HG02678 (cell line): ENCODE data around the gene PHF21B.

Source experiments
- ATAC-seq: cut with Tn5 transposase; IDR thresholded peaks from one replicate; pipeline ENCODE4 v1.9.1; 2021; ENCODE audit warnings: mild to moderate bottlenecking, moderate library complexity; ENCODE audit not compliant: unreplicated experiment

PHF21B gene

GRCh38 chr22:44990810-44991209 is 19.0 kb downstream of the PHF21B start:
- ATAC-seq: no peak

DNA sequence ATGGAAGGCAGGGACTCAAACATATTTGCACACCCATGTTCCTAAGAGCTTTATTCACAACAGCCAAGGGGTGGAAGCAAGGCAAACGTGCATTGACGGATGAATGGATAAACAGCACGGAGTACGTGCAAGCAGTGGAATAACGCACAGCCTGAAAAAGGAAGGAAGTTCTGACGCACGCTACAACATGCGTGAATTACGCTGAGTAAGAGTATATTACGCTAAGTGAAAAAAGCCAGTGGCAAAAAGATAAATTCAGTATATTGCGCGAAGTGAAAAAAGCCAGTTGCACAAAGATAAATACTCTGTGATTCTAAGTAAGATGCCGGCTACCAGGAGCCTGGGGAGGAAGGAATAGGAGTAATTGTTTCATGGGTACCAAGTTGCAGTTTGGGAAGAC is 19.5 kb downstream of the PHF21B start:
- no peak for ATAC-seq

GRCh38 chr22:44988671-44989070 is 21.1 kb downstream of the PHF21B start:
- no peak for ATAC-seq

- ATAC-seq: no peak
These were observed 22.9 kb downstream of the PHF21B start for GRCh38 chr22:44986926-44987325.

DNA sequence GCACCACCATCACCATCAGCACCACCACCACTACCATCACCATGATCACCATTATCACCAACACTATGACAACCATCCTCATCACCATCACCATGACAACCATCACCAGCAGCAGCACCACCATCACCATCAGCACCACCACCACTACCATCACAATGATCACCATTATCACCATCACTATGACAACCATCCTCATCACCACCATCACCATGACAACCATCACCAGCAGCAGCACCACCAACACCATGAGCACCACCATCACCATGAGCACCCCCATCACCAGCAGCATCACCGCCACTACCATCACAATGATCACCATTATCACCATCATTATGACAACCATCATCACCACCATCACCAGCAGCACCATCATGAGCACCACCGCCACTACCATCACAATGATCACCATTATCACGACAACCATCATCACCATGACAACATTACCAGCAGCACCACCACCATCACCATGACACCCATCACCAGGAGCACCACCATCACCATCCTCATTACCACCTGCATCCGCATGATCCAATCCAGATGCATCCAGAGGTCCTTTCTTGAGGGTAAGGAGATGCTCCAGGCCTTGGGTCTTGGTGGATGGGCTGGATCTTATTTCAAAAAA is 23.8 kb downstream of the PHF21B start:
- ATAC-seq: no peak

DNA sequence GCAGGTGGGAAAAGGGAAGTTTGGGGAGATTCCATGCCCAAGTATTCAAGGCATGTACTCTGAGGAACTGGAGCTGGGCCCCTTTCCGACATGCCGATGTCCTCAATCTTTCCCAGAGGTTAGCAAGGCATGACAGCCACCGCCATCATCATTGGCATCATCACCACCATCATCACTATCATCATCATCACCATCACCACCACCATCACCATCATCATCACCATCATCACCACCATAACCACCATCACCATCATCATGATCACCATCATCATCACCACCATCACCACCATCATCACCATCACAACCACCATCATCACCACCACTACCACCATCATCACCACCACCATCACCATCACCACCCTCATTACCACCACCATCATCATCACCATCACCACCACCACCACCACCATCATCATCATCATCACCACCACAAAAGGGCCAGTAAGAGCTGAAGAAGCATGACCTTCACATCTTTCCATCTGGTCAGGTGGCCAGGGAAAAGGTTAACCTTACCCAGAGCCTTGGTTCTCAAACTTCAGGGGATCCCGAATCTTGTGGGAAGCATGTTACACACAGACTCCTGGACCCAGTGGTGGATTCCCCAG is 25.8 kb downstream of the PHF21B start:
- no peak for ATAC-seq

- ATAC-seq: no peak
These were observed 27.4 kb downstream of the PHF21B start for GRCh38 chr22:44982445-44982844.

DNA sequence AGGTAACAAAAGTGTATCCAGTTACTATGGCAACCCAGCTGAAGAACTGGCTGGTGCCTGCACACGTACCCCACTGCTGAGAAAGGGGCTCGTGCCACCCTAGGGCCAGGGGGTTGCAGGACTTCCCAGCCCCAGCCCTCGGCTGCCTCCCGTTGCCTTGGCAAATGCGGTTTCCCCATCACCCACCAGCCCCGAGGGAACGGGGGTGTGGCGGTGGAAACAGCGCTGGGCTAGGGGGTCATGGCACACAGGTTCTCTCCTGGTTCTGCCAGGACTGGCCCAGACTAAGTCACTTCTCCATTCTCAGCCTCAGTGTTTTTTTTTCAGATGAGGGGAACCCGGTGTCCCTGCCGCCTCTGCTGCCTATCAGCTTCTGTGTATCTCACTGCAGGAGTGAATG is 27.9 kb downstream of the PHF21B start:
- ATAC-seq: no peak

DNA sequence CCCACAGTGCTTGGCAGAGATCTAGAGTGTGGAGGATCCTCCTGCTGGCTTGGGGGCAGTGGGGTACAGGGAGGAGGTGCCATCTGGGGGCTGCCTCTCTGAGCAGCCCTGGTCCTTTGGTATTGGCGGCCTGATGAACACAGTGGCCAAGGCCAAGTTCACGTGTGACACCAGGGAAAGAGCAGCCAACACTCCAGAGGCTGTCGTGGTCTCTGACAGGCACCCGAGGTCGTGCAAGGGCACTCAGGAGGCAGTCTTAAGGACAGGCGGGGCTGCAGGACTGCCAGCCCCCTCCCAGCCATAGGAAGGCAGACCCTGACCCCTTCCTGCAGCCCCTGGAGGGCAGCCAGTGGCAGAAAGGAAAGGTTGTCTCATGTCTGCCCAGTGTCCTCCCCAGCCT is 30.7 kb downstream of the PHF21B start:
- ATAC-seq: no peak

- no peak for ATAC-seq
These were observed 34.2 kb downstream of the PHF21B start for GRCh38 chr22:44975427-44976262.

GRCh38 chr22:44974454-44974853 is 35.4 kb downstream of the PHF21B start:
- no peak for ATAC-seq

GRCh38 chr22:44973829-44974228 is 36.0 kb downstream of the PHF21B start:
- ATAC-seq: no peak

- no peak for ATAC-seq
These were observed 37.3 kb downstream of the PHF21B start for GRCh38 chr22:44972363-44973083.

DNA sequence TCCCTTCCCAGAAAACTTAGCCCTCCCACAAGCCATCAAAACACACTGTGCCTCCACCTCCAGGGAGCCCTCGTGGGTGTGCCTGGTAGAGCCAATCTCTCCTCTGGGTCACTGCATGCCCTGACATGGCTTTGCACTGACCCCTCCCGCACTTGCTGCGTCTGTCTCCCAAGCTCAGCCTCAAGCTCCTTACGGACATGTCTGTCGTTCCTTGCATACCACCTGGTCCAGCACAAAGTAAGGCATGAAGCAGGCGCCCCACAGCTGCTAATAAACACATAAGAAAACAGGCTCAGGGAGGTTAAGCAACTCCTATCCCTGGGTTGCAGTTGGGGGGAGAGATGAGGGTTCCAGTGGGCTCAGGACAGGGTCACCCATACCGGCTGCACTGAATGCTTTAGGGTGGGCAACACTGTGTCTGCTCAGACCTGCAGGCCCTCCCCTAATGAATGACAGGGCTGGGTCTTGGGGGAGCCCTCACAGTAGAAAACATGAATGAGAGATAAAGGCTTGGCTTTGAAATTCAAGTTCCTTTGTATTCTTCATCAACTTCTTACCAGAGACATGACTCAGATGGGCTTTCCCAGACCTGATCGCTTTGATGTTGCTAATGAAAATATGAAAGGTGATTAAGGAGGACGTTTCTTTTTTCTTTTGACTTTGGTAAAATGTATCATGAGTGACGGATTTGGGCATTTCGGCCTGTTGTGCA is 38.0 kb downstream of the PHF21B start:
- no peak for ATAC-seq

GRCh38 chr22:44970291-44970690 is 39.5 kb downstream of the PHF21B start:
- no peak for ATAC-seq

- no peak for ATAC-seq
These were observed 40.0 kb downstream of the PHF21B start for GRCh38 chr22:44969817-44970216.

GRCh38 chr22:44968736-44969135 is 41.1 kb downstream of the PHF21B start:
- no peak for ATAC-seq

- no peak for ATAC-seq
These were observed 44.6 kb downstream of the PHF21B start for GRCh38 chr22:44965171-44965570.

DNA sequence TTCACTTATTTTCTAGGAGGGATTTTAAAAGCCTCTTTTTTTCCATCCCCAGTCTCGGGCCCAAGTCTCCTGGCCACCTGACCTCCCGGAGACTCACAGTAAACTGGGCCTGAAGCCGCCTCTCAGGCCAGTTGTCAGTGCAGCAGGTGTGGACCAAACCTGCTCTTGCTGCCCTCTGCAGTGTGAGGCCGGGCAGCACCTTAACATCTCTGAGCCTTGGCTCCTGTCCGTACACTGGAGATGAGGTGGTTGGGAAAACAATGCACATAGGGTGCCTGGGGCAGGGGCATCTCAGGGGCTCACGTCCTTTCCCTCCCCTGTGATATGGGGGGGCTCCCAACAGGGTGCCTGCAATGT is 45.1 kb downstream of the PHF21B start:
- no peak for ATAC-seq

DNA sequence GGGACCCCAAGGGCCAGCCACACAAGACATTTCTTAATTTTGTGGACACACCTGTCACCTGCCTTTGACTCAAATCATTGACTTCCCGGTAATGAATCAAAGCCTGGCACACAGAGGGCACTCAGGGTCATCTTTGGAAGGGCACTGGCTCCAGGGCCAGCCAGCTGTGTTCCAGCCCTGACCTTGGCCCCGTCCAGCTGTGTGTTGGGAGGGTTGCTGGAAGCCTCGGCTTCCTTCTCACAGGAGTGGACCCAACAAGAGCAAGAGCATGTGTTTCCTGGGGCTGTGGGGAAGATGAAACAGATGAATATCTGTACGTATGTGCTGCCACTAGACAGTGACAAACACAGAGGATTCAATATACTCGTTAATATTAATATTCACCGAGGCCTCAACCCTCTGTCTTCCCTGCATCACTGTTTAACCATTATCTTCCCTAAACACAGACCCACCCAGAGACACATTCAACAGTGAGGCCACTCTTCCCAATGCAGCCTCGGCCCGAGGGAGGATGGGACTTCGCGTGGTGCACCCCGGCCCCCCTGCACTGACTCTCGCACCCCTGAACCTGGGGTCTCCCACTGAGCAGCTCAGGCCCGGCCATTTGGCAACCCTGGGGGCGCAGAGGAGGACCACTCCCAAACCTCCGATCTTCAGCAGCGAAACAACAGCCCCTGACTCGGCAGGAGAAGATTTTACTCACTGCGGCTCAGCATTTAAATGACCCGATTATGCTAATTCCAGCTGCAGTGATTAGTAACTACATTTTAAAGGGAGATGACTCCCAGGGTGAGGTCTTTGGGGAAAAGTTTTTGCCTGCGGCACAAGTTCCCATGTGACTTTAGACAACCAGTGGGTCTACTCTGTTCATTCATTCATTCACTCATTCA is 45.7 kb downstream of the PHF21B start:
- ATAC-seq: no peak
